PFSK-1 (cell line): ENCODE measurements around the gene ABCA1.

Experiments used
- POLR2AphosphoS5 ChIP-seq: IDR thresholded peaks from 2 replicates; pipeline ENCODE4 v1.6.1; 2012; ENCODE audit warnings: low read depth, mild to moderate bottlenecking, control low read depth, low read length, moderate library complexity
- REST ChIP-seq, 2 experiments: IDR thresholded peaks; 2 replicates each; pipeline versions ENCODE4 v1.6.1 to v1.8.0; 2011 to 2012; ENCODE audit warnings: low read depth in 2 of 2, low read length in 2 of 2, control low read depth in 1 of 2, inconsistent platforms in 1 of 2, mild to moderate bottlenecking in 1 of 2, moderate library complexity in 1 of 2; ENCODE audit not compliant: insufficient read depth in 1 of 2
- SIN3A ChIP-seq: IDR thresholded peaks from 2 replicates; pipeline ENCODE4 v1.6.1; 2012; ENCODE audit warnings: mild to moderate bottlenecking, low read length, moderate library complexity, borderline replicate concordance; ENCODE audit not compliant: insufficient read depth
- TAF1 ChIP-seq: IDR thresholded peaks from 2 replicates; pipeline ENCODE4 v1.6.1; 2012; ENCODE audit warnings: low read length, control low read depth, borderline replicate concordance; ENCODE audit not compliant: insufficient read depth

- no peak for TF ChIP-seq TAF1
- TF ChIP-seq POLR2AphosphoS5, result no peak
- no peak for TF ChIP-seq REST (IDR thresholded peaks at IDR 0.05; ENCODE audit: insufficient read depth in 1 of 2, low read depth in 2 of 2, low read length in 2 of 2)
- no peak for TF ChIP-seq SIN3A
Measured at GRCh38 chr9:104868303-104868686, 59.7 kb downstream of the ABCA1 start.
